ENCODE data around the gene GMEB2.
A peak's percentile ranks its signal among the peaks of the same experiment; 100 is the strongest.
"Not testable (repeated sequence)": the region's sequence is repeated elsewhere in the genome, so short reads cannot be mapped to it uniquely, and the experiment has no call there.

The GMEB2 gene

GRCh38 chr20:63635431-63636141, 8.7 kb upstream of the GMEB2 start:
- no peak for DNase-seq

- DNase-seq, result no peak
These were observed 6.8 kb upstream of the GMEB2 start for GRCh38 chr20:63633732-63634131.

- DNase-seq, result not testable (repeated sequence)
These were observed 4.5 kb upstream of the GMEB2 start for GRCh38 chr20:63631426-63631825.

- not testable (repeated sequence) for DNase-seq
These were observed 4.1 kb upstream of the GMEB2 start for GRCh38 chr20:63630956-63631355.

GRCh38 chr20:63628246-63628975, 1.5 kb upstream of the GMEB2 start:
- DNase-seq, result peak; percentile 81

GRCh38 chr20:63627751-63628245, 897 bp upstream of the GMEB2 start:
- no peak for DNase-seq

GRCh38 chr20:63627129-63627750, 339 bp upstream of the GMEB2 start:
- DNase-seq, result peak; percentile 90

- no peak for DNase-seq
These were observed 1.0 kb downstream of the GMEB2 start for GRCh38 chr20:63625771-63626423.

GRCh38 chr20:63624486-63624885, 2.4 kb downstream of the GMEB2 start:
- DNase-seq, result no peak

- no peak for DNase-seq
These were observed 4.2 kb downstream of the GMEB2 start for GRCh38 chr20:63622732-63623131.

- DNase-seq, result no peak
These were observed 4.8 kb downstream of the GMEB2 start for GRCh38 chr20:63622096-63622495.

GRCh38 chr20:63620991-63621390, 5.9 kb downstream of the GMEB2 start:
- no peak for DNase-seq

- DNase-seq, result no peak
These were observed 7.4 kb downstream of the GMEB2 start for GRCh38 chr20:63619505-63619904.

GRCh38 chr20:63619086-63619485, 7.8 kb downstream of the GMEB2 start:
- no peak for DNase-seq

GRCh38 chr20:63618291-63618980, 8.5 kb downstream of the GMEB2 start:
- no peak for DNase-seq

- no peak for DNase-seq
These were observed 9.0 kb downstream of the GMEB2 start for GRCh38 chr20:63617876-63618265.

GRCh38 chr20:63617092-63617875, 9.6 kb downstream of the GMEB2 start:
- DNase-seq, result no peak

GRCh38 chr20:63613863-63614594, 12.9 kb downstream of the GMEB2 start:
- not testable (repeated sequence) for DNase-seq

- DNase-seq, result no peak
These were observed 14.5 kb downstream of the GMEB2 start for GRCh38 chr20:63612276-63612931.

GRCh38 chr20:63611646-63612045, 15.3 kb downstream of the GMEB2 start:
- no peak for DNase-seq

All from NCI-H1105 (cell line).